Fibroblast of lung (primary cell): ENCODE results near the gene CUL3. TPM values are rescaled to one million over a fixed set of nuclear protein-coding genes. Genes with fewer than 3 reads are reported as not detected.
"Not testable (repeated sequence)": the region's sequence is repeated elsewhere in the genome, so short reads cannot be mapped to it uniquely, and the experiment has no call there.

Experiments used
- DNase-seq, 2 donors: peaks; one replicate each; pipeline versions ENCODE4 v3.0.0 to v3.0.0-alpha.2; 2010; ENCODE audit warnings: low read depth in 2 of 2
- H2AFZ ChIP-seq: 2 replicates; pipeline ENCODE4 v1.5.1; 2012; ENCODE audit warnings: low read length, control low read depth, inconsistent platforms
- H3K27ac ChIP-seq: 2 replicates; pipeline ENCODE4 v1.5.1; 2011; ENCODE audit warnings: low read length, control low read depth; ENCODE audit not compliant: insufficient read depth
- H3K27me3 ChIP-seq: 2 replicates; pipeline ENCODE4 v1.5.1; 2011; ENCODE audit warnings: mild to moderate bottlenecking, low read length; ENCODE audit not compliant: control insufficient read depth, insufficient read depth
- H3K36me3 ChIP-seq: 2 replicates; pipeline ENCODE4 v1.5.1; 2011; ENCODE audit warnings: low read length; ENCODE audit not compliant: control insufficient read depth, insufficient read depth
- H3K4me1 ChIP-seq: 2 replicates; pipeline ENCODE4 v1.5.1; 2011; ENCODE audit warnings: low read length; ENCODE audit not compliant: control insufficient read depth, insufficient read depth; ENCODE audit errors: extremely low read depth
- H3K4me2 ChIP-seq: 2 replicates; pipeline ENCODE4 v1.5.1; 2011; ENCODE audit warnings: low read length, control low read depth; ENCODE audit not compliant: insufficient read depth; ENCODE audit errors: extremely low read depth
- H3K4me3 ChIP-seq, 4 experiments: fragments of 200-600 bp in 1 of 4; sonication (generic) in 1 of 4; replicated peaks in 1 of 4; 2 replicates each; pipeline ENCODE4 v1.5.1; 2011 to 2016; ENCODE audit warnings: low read length in 4 of 4, low read depth in 3 of 4, mild to moderate bottlenecking in 3 of 4, control low read depth in 2 of 4, inconsistent platforms in 1 of 4, mixed read lengths in 1 of 4; ENCODE audit not compliant: insufficient read depth in 1 of 4; ENCODE audit errors: control extremely low read depth in 1 of 4
- H3K79me2 ChIP-seq: 2 replicates; pipeline ENCODE4 v1.5.1; 2012; ENCODE audit warnings: mild to moderate bottlenecking, low read length, inconsistent platforms; ENCODE audit not compliant: control insufficient read depth, insufficient read depth
- H3K9ac ChIP-seq: 2 replicates; pipeline ENCODE4 v1.5.1; 2011; ENCODE audit warnings: mild to moderate bottlenecking, low read length, control low read depth; ENCODE audit not compliant: insufficient read depth
- H3K9me3 ChIP-seq: 2 replicates; pipeline ENCODE4 v1.5.1; 2012; ENCODE audit warnings: low read depth, low read length; ENCODE audit not compliant: control insufficient read depth, insufficient read depth
- H4K20me1 ChIP-seq: 2 replicates; pipeline ENCODE4 v1.5.1; 2011; ENCODE audit warnings: low read length; ENCODE audit not compliant: control insufficient read depth, insufficient read depth; ENCODE audit errors: extremely low read depth
- EZH2 ChIP-seq: IDR thresholded peaks from 2 replicates; pipeline ENCODE4 v1.5.1; 2012; ENCODE audit warnings: low read length, control low read depth, mild to moderate bottlenecking; ENCODE audit errors: missing control alignments
- polyA plus RNA-seq, 2 donors: library from polyadenylated mRNA; depleted of rRNA in 1 of 2; stranded (reverse) in 1 of 2; unstranded in 1 of 2; fragments of >200 nt; gene quantifications; 2 replicates each; pipeline ENCODE4 v1.2.1, GENCODE V29; 2011 to 2012; ENCODE audit warnings: missing spikeins in 1 of 2
- total RNA-seq: library from RNA; depleted of rRNA; stranded (reverse); fragments of >200 nt; gene quantifications from 2 replicates; pipeline ENCODE4 v1.2.1, GENCODE V29; 2014
- TF ChIP-seq, protein P1 (sequence below), 2 donors: IDR thresholded peaks in 1 of 2; conservative IDR thresholded peaks in 1 of 2; 1 replicate in 1 of 2; 2 replicates in 1 of 2; pipeline ENCODE4 v1.5.1; 2011 to 2012; ENCODE audit warnings: low read length in 2 of 2, control low read depth in 1 of 2, inconsistent platforms in 1 of 2, low read depth in 1 of 2, mild to moderate bottlenecking in 1 of 2

CUL3 gene
- total and polyA plus RNA-seq, 2 donors (not counting 1 experiment from before 2014, with no cell fraction given), result 65.3 to 69.7 TPM

DNA sequence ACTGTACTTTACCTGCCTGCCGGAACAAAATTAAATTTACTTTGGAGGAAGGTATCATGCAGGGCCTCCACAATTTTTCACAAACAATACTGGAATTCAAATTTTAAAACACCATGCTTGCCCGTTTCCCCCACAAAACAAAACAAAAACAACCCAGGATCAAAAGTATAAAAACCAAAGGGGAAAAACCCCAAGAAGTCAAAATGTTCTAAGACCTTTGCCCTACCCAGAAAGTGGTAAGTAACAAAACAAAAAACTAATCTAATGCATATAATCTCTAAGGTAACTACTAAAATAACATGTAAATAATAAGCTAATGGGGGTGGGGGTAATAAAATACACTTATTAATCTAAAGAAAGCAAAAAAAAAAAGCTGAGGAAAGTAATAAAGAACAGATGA is 60.5 kb downstream of the CUL3 start:
- Histone ChIP-seq H3K9ac (no peak overlapping the region), H3K27ac (no peak overlapping the region), H3K4me3 (no peak overlapping the region), H2AFZ (no peak overlapping the region), H3K27me3 (no peaks in the 10 kb centered on the region), H4K20me1 (no peaks in the 10 kb centered on the region), H3K79me2 (peaks cover 76% of the 10 kb centered on the region), H3K4me1 (peaks cover 11% of the 10 kb centered on the region), H3K4me2 (no peak overlapping the region), H3K36me3 (no peaks in the 10 kb centered on the region), H3K9me3 (no peaks in the 10 kb centered on the region)
- DNase-seq, result no peak
- TF ChIP-seq, protein P1, sequence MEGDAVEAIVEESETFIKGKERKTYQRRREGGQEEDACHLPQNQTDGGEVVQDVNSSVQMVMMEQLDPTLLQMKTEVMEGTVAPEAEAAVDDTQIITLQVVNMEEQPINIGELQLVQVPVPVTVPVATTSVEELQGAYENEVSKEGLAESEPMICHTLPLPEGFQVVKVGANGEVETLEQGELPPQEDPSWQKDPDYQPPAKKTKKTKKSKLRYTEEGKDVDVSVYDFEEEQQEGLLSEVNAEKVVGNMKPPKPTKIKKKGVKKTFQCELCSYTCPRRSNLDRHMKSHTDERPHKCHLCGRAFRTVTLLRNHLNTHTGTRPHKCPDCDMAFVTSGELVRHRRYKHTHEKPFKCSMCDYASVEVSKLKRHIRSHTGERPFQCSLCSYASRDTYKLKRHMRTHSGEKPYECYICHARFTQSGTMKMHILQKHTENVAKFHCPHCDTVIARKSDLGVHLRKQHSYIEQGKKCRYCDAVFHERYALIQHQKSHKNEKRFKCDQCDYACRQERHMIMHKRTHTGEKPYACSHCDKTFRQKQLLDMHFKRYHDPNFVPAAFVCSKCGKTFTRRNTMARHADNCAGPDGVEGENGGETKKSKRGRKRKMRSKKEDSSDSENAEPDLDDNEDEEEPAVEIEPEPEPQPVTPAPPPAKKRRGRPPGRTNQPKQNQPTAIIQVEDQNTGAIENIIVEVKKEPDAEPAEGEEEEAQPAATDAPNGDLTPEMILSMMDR (conservative IDR thresholded peaks at IDR 0.05 in 1 of 2, IDR thresholded peaks at IDR 0.05 in 1 of 2; ENCODE audit: low read depth in 1 of 2, low read length in 2 of 2), result no peak
- no peak for TF ChIP-seq EZH2

DNA sequence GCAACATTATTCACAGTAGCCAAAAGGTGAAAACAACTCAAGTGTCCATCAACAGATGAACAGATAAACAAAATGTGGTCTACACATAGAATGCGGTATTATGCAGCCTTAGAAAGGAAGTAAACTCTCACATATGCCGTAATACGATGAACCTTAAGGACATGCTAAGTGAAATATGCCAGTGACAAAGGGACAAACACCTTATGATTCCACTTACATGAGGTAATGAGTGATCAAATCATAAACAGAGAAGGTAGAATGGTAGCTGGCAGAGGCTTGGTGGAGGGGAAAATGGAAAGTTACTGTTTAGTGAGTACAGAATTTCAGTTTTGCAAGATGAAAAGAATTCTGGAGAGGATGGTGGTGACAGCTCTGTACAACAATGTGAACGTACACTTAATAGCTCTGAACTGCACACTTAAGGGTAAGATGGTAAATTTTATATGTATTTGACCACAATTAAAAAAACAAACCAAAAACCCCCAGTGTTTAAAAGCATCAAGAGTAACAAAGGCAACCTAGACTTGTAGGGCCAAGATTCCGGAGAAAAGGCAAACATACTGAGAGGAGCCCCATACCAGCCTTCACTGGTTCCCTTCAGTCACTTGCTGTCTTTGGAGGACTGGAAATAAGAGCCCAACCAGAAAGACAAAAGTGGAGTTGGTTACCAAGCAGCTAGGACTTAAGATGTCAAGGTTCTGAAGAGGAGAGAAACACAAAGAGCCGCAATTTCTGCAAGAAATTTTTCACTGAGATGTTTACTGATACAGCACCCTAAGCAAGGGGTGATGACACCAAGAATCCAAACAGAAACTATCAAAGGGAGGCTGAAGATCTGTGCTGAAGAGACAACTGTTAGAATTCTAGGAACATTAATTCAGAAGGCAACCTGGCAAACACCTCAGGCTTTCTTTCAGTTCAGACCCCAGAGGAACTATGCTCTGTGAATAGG is 61.3 kb downstream of the CUL3 start:
- H3K27me3 ChIP-seq, result no peaks in the 10 kb centered on the region
- H3K4me3 ChIP-seq, result no peak overlapping the region
- H3K9ac ChIP-seq, result no peak overlapping the region
- no peak overlapping the region for H2AFZ ChIP-seq
- peak in 1 of 2 donors; percentile 49 for DNase-seq
- H3K27ac ChIP-seq, result peak overlapping the region; percentile 16
- TF ChIP-seq, protein P1 (conservative IDR thresholded peaks at IDR 0.05 in 1 of 2, IDR thresholded peaks at IDR 0.05 in 1 of 2; ENCODE audit: low read depth in 1 of 2, low read length in 2 of 2), result no peak
- TF ChIP-seq EZH2, result no peak
- H3K4me1 ChIP-seq, result peaks cover 14% of the 10 kb centered on the region
- no peaks in the 10 kb centered on the region for H3K36me3 ChIP-seq
- peak overlapping the region; percentile 30 for H3K4me2 ChIP-seq
- peaks cover 80% of the 10 kb centered on the region for H3K79me2 ChIP-seq
- H3K9me3 ChIP-seq, result no peaks in the 10 kb centered on the region
- H4K20me1 ChIP-seq, result no peaks in the 10 kb centered on the region

DNA sequence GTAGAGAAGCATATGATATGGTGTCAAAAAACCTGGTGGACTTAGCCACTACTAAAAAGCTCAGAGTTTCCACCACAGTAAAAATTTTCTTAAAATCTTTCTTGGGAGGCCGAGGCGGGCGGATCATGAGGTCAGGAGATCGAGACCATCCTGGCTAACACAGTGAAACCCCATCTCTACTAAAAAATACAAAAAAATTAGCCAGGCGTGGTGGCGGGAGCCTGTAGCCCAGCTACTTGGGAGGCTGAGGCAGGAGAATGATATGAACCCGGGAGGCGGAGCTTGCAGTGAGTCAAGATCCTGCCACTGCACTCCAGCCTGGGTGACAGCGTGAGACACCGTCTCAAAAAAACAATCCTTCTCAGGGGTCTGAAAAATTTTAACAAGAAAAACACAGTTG is 62.7 kb downstream of the CUL3 start:
- H4K20me1 ChIP-seq, H3K36me3 ChIP-seq, H3K4me3 ChIP-seq, DNase-seq, H3K9ac ChIP-seq, H3K27me3 ChIP-seq, H3K4me2 ChIP-seq, H3K9me3 ChIP-seq, H2AFZ ChIP-seq: not testable (repeated sequence)
- H3K27ac ChIP-seq, result peak overlapping the region; percentile 33
- peaks cover 78% of the 10 kb centered on the region for H3K79me2 ChIP-seq
- peaks cover 17% of the 10 kb centered on the region for H3K4me1 ChIP-seq
